ENCODE data around the gene PBX1.

GRCh38 chr1:164864161-164864560 is 305.2 kb downstream of the PBX1 start:
- no peak for TF ChIP-seq EZH2 (IDR thresholded peaks at IDR 0.05; ENCODE audit: borderline replicate concordance)
- TF ChIP-seq CTCF (IDR thresholded peaks at IDR 0.05; ENCODE audit: poor library complexity): no peak
